HepG2 (cell line): Measurements from ENCODE around the gene GATA5.

Source experiments
- CTCF ChIP-seq: sonication (generic); formaldehyde crosslinking; IDR thresholded peaks from 2 replicates; pipeline ENCODE4 v1.5.0; 2020; ENCODE audit warnings: mild to moderate bottlenecking, missing genetic modification reagents, moderate library complexity
- ZSCAN21 ChIP-seq: sonication (generic); formaldehyde crosslinking; IDR thresholded peaks from 2 replicates; pipeline ENCODE4 v1.8.0; 2022; ENCODE audit warnings: mild to moderate bottlenecking, missing genetic modification reagents, moderate library complexity, borderline replicate concordance
- TF ChIP-seq, protein P1 (sequence below): sonication (generic); formaldehyde crosslinking; IDR thresholded peaks from 2 replicates; pipeline ENCODE4 v1.4.0; 2020; ENCODE audit warnings: missing genetic modification reagents

- TF ChIP-seq CTCF (CRISPR knock-in tag) (no peak), ZSCAN21 (no peak; the same call in 1 of the 2 replicates)
- TF ChIP-seq, protein P1, sequence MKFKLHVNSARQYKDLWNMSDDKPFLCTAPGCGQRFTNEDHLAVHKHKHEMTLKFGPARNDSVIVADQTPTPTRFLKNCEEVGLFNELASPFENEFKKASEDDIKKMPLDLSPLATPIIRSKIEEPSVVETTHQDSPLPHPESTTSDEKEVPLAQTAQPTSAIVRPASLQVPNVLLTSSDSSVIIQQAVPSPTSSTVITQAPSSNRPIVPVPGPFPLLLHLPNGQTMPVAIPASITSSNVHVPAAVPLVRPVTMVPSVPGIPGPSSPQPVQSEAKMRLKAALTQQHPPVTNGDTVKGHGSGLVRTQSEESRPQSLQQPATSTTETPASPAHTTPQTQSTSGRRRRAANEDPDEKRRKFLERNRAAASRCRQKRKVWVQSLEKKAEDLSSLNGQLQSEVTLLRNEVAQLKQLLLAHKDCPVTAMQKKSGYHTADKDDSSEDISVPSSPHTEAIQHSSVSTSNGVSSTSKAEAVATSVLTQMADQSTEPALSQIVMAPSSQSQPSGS (CRISPR knock-in tag) = no peak
These were observed 12.0 kb upstream of the GATA5 start for GRCh38 chr20:62487561-62488354.
